GM19438 (cell line): ENCODE results near the gene RAPGEF2.
"Not testable (repeated sequence)": the region's sequence is repeated elsewhere in the genome, so short reads cannot be mapped to it uniquely, and the experiment has no call there.

Source experiments
- ATAC-seq: cut with Tn5 transposase; IDR thresholded peaks from one replicate; pipeline ENCODE4 v1.9.1; 2021; ENCODE audit warnings: low read depth; ENCODE audit not compliant: unreplicated experiment

The RAPGEF2 gene

DNA sequence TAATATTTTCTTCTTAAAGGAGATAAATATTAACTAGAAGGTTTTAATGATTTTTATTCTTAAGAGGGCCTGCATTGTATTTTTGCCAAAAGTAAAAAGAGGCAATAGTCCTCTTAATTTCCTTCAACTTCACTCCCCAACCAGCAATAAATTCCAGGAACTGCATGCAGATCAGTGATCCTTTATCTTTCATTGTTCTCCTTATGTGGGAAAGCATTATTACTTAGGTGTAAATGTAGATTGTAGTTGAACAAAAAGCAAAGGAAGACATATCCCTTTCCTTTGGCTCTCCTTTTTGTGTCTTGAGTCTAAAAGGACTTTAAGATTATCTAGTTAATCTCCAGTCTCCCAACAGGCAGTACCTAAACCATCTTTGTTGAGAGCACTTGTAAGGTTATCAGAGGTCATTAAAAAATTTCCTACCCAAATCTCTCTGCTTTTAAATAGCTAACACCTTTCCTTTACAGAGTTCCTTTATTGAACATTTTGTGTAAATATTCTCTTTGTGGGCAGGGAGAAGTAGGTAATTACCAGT lies 55.3 kb downstream of the RAPGEF2 start:
- ATAC-seq, result no peak

DNA sequence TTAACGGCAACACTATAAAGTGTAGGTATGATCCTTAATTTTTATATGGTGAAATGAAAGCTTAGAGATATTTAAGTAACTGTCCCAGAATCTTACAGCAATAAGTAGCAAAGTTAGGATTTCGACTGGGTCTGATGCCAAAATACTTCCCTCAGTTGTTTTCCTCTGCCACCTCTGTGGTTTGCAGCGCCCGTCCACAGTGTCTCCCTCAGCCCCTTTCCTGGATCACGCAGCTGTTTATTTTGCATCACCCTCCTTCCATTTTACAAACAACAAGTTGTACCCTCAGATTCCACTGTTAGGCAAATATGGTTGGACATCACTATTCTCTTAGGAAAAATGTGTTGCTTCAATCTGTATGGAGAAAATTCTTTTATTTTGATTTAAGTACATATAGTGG lies 56.1 kb downstream of the RAPGEF2 start:
- ATAC-seq, result no peak

DNA sequence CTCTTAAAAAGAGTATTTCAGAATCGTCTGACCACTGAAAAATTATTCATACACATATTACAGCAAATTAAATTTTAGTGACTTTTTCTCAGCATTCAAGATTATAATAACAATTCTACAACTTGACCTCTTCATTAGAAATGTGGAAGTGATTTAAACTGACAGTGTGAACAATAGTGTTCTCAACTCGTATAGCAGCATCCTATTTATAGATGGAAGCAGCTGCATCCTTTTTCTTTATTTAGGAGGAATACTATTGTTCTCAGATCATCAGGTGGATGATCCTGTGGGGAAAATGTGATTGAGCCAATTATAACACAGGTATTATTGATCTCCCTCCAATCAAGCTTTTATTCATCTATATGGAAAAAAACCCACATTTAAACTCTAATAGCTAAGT lies 56.7 kb downstream of the RAPGEF2 start:
- no peak for ATAC-seq

DNA sequence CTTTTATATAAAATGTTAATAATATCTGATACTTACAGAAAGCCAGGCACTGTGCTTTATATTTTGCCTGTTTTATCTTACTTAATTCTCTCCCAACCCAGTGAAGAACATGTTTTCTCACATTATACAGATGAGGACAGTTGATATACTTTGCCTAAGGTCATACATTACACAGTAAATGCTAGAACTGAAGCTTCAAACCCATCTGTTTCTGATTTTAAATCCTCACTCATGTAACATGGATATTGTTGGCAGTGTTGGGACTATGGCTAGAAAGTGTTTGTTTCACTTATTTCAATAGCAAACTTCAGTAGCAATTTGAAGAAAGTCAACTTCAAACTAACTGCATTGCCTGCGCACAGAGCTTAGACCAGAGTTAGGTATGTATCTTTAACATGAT lies 57.4 kb downstream of the RAPGEF2 start:
- no peak for ATAC-seq

DNA sequence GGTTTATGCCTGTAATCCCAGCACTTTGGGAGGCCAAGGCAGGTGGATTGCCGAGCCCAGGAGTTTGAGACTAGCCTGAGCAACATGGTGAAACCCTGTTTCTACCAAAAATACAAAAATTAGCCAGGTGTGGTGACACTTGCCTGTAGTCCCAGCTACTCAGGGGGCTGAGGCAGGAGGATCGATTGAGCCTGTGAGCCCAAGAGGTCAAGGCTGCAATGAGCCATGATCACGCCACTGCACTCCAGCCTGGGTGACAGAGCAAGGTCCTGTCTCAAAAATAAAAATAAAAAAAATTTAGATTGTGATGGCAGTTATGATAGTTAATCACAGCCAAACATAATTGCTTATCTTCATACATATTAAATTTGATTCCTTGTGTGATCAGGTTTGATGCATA lies 58.6 kb downstream of the RAPGEF2 start:
- ATAC-seq, result not testable (repeated sequence)

DNA sequence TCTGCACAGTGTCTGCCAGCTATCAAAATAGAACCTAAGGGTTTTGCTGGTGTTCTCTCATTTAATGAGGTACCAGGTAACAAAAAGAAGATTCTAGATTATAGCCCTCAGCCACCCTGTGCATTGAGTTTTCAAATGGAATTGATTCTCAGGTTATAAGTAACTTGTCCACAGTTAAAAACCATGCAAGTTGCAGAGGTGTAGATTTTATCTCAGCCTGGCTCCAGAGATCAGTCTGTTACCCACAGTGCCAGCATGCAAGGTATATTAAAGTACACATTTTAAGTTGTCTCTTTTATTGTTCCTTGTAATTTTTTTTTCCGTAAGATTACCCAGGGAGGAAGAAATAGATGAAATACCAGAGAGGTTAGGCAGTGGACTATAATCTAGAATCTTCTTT lies 59.7 kb downstream of the RAPGEF2 start:
- no peak for ATAC-seq

DNA sequence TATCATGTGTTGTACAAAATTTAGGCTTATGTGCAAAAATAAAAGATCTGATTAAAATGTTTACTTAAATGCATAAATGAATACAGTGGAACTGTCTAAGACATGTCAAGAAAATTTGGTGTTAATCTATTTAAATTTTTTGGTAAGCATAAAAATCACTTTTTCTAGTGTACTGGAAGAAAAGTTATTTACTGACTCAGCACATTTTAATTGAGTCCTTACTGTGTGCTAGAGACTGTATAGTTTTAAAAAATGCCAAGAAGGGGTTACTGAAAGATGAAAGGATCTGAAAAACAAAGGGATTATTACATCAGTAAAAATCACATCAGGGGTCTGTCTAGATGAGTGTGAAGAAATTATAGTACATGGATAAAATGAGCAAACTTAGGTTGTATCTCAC lies 60.6 kb downstream of the RAPGEF2 start:
- no peak for ATAC-seq

DNA sequence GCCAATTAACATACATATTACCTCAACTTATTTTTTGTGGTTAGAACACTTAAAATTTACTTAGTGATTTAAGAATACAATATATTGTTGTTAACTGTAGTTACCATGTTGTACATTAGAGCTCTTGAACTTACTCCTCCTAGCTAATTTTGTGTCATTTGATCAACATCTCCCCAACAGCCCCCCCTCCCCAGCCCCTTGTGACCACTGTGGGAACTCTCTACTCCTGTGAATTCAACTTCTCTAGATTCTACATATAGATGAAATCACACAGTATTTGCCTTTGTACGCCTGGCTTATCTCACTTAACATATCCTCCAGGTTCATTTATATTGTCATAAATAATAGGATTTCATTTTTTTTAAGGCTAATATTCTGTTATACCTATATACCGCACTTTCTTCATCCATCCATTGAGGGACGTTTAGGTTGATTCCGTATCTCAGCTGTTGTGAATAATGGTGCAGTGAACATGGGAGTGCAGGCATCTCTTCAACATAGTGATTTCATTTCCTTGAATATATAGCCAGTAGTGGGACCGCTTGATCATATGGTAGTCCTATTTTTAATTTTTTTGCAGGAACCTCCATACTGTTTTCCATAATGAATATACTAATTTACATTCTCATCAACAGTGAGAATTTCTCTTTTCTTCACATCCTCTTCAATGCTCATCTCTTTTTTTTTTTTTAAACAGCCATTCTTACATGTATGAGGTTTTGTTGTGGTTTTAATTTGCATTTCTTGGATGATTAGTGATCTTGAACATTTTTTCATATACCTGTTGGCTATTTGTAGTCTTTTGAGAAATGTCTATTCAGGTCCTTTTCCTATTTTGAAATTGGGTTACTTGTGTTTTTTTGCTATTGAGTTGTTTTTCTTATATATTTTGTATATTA lies 66.8 kb downstream of the RAPGEF2 start:
- ATAC-seq, result peak; percentile 58

DNA sequence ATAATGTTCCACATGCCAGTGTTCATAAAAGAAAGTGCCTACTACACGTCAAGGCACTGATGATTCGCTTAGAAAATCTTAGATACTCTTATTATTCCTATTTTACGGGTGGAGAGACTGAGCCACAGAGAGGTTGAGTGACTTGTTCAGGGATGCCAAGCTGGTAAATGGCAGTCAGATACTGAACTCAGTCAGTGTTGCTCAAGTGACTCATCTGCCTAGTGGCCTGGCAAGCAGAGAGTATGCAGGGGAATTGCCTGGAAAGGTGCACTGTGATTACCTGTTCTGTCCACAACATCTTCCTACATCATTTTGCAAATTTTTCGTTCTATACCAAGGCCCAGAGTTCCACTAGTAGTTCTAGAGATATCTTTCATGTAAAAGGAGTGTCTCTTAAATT lies 68.4 kb downstream of the RAPGEF2 start:
- no peak for ATAC-seq

DNA sequence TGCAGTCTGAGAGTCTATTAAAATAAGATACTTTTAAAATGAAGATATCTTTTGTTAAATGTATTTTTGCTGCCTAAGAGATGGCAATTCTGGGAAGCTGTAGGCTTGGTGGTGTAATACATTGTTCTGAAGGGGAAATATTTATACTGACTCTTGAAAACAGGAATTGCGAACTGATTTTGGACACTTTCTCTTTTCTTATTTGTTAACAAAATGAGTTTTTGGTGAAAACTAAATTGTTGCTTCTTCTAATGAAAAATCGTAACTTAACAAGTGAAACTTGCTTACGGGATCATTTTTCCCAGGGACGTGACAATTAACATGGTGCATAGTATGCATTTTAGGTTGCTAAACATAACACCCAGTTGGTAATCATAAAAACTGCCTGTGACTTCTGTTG lies 71.0 kb downstream of the RAPGEF2 start:
- no peak for ATAC-seq

DNA sequence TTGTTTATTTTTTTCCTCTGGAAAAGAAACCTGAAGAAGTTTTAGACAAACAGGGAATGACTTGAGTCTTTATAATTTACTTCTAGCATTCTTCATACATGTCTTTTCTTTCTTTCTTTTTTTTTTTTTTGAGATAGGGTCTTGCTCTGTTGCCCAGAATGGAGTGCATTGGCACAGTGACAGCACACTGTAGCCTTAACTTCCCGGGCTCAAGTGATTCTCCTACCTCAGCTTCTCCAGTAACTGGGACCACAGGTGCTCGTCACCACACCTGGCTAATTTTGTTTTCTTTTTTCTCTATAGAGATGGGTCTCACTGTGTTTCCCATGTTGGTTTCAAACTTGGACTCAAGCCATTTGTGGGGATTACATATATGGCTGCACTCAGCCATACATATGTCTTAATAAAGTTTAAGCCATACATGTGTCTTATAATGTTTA lies 71.8 kb downstream of the RAPGEF2 start:
- no peak for ATAC-seq

DNA sequence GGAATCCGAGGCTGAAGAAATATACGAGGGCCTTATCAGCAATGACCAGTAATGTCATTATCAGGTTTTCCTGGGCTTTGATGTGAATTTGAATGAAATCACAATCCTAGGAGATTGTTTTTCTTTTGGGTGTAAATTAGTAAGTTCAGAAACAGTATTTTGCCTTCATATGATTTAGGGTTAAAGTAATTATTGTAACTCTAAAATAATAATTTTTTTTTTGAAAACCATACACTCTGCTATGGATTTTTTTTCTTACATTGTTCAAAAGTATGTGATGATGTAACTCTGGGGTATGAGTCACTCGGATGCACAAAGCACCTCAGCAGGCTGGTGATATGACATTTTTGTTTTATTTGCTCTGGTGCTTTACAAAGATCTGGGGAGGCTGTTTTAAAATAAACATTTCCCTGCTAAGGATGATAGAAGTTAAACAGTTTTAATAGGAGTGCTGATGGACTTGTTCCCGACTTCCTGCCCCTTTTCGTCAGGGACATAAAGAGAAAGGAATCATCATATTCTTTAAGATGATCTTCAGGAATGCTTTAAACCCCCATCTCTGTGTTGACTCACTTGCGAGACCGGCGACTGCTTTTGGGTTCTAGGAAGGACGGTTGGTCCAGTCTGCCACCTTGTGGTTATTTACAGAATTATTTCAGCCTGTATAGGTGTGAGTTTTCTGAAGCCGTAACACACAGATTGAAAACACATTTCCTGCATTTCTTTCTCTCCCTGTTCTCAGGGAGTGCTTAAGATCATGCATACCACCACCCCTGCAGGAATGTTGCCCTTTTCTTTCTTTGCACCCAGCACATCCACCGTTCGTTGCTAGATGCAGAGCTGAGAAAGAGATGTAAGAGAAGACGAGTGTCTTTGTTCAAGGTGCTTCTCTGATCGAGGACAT lies 72.5 kb downstream of the RAPGEF2 start:
- peak; percentile 52 for ATAC-seq

DNA sequence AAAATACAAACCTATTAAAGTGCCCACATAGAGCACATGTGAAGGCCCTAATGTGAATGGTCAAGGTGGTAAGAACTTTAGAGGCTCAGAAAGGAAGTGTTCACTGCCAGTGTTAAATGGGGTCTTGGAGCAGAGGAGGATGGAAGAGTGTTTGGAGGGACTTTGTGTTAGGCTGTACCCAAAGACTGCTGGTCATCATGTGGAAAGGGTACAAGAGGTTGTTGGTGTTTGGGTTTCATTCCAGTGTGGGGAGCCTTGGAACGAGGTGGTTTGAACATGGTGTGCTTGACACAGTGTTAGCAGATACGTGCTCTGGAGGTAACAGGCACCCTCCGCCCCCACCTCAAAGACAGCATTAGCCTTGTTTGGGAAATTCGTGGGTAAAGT lies 73.1 kb downstream of the RAPGEF2 start:
- no peak for ATAC-seq

DNA sequence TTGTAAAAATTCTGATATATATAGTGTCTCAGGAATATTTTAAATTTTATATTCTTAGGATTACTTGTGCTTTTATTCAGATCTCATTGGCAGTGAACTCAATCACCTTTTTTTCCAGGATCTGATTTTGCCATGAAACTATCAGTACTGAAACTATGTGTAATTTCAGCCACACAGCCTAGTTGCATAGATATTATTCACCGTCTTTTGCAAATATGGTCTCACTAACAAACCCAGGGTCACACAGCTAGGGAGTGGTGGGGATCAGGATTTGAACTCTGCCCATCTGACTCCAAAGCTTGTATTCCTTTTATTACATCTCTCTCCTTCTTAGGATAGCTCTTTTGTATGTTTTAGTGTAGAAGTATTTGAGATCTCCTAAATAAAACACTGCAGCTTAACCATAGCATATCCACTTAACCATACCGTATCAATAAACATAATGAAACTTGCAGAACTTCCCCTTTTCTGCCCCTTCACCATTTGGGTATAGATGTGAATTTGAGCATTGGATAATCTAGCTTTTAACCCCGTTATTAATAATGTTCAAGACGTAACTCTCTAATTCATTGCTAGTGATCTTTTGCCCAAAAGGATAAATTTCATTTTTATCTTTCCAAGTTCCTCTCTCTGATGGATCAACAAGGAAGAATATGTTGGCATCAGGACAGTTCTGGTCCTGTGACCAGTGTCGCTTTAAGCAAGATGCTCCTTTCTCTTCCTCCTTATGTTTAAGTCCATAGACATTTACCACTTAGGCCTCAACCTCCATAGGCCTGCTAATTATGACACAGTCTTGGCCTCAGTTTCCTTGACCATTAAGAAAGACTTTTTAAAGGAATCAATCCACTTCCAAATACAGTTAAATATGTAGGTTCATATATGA lies 74.6 kb downstream of the RAPGEF2 start:
- no peak for ATAC-seq

DNA sequence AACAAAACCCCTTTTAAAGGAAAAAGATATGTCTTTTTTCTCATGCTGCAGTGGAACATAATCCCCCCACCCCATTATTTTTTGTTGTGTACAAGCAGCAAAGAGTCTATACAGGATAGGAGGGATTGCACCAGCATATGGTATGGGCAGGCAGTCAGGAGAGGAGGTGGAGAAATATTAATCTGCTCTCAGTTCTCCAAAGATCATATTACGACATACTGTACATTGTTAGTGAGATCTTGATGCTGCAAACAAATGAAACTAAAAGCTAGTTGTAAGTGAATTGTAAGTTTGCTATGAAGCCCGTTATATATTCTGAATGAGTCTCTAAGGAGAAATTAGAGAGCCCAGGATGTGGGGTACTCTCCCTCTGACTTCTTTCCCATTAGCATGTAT lies 75.3 kb downstream of the RAPGEF2 start:
- ATAC-seq, result peak; percentile 25

DNA sequence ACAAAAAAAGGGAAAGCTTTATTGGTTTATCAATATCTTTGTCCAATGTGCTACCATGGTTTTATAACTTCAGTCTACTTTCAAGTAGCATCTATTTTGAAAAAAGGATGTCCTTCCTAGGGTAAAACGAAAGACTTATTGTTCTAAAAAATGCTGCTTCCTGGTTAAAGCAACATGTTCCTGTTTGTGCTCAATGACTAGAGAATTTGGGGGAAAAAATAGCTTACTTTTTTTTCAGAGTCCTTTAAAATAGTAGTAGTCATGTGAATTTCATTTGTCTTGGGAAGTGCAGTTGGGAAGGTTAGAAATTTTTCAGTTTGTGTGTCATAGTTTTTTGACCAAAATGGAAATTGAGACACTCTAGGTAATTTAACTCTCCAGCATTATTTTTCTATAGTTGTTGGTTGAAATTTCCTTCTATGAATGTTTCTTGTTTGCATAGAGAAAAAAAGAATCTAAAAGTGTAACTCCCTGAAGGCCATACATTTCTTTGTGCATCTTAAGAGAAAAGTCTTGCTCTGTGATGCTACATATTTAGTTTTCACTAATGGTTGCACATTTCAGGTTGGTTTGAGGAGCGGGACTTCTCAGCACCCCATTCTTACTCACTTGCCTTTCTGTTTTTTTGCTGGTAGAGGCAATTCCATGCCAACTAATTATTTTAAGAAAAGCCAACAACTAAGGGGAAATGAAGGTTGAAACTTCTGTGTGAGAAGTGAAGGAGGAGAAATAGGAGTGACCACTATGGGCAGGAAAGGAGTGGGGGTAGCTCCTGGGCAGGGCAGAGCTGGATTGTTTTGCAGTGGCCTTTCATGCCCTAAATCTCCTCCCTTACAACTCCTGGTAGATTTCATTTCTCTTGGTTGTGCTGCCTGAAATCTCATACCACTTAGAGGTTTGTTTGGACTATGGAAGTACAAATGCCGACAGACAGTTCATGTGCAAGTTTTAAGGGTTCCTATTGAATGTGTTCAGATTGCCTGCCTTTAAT lies 76.4 kb downstream of the RAPGEF2 start:
- no peak for ATAC-seq

DNA sequence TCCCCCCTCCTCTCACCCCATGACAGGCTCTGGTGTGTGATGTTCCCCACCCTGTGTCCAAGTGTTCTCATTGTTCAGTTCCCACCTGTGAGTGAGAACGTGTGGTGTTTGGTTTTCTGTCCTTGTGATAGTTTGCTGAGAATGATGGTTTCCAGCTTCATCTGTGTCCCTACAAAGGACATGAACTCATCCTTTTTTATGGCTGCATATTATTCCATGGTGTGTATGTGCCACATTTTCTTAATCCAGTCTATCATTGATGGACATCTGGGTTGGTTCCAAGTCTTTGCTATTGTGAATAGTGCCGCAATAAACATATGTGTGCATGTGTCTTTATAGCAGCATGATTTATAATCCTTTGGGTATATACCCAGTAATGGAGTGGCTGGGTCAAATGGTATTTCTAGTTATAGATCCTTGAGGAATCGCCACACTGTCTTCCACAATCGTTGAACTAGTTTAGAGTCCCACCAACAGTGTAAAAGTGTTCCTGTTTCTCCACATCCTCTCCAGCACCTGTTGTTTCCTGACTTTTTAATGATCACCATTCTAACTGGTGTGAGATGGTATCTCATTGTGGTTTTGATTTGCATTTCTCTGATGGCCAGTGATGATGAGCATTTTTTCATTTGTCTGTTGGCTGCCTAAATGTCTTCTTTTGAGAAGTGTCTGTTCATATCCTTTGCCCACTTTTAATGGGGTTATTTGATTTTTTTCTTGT lies 81.2 kb downstream of the RAPGEF2 start:
- not testable (repeated sequence) for ATAC-seq

DNA sequence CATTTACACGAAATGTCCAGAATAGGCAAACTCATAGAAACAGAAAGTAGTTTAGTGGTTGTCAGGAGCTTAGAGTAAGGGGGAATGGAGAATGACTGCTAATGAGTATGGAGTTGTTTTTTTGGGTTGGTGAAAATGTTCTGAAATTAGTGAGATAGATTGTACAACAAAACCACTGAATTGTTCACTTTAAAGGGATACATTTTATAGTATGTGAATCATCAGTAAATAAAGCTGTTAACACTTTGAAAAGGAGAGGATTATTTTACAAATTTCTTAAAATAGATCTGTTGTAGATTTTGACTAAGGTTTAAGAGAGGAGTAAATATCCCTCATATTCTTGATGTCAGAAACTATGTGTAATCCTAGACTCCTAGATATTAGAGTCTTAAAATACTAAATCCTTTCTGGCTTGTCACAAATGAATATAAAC lies 82.7 kb downstream of the RAPGEF2 start:
- no peak for ATAC-seq
